HG03439 (cell line): ENCODE measurements around the gene TEX101.
"Not testable (repeated sequence)": the region's sequence is repeated elsewhere in the genome, so short reads cannot be mapped to it uniquely, and the experiment has no call there.

Experiments used
- ATAC-seq: cut with Tn5 transposase; IDR thresholded peaks from one replicate; pipeline ENCODE4 v1.9.1; 2021; ENCODE audit warnings: mild to moderate bottlenecking, moderate library complexity; ENCODE audit not compliant: unreplicated experiment

Gene TEX101

DNA sequence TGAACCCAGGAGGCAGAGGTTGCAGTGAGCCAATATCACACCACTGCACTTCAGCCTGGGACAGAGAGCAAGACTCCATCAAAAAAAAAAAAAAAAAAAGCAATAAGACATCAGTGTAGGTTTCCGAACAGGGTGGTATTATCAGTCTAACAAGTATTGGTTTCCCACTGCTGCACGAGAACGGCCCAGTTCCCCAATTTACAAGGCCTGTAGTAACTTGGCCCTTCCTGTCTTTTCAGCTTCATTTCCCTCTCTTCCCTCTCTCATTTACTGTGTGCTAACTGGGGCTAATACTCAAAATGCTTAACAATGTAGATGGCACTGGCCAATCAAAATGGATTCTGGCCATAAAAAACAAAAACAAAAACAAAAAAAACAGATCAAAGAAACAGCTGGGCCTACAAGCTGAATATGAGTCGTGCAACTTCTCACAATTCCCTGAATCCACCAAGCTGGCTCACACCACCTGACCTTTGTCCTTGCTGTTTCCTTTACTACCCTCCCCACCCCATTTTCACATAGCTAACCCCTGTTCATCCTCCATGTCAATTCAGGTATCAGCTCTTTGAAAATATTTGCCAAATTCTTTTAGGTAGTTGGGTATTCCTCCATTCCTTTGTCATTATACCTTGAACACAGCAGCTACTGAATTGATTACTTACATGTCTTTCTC is 2.4 kb downstream of the TEX101 start:
- no peak for ATAC-seq

DNA sequence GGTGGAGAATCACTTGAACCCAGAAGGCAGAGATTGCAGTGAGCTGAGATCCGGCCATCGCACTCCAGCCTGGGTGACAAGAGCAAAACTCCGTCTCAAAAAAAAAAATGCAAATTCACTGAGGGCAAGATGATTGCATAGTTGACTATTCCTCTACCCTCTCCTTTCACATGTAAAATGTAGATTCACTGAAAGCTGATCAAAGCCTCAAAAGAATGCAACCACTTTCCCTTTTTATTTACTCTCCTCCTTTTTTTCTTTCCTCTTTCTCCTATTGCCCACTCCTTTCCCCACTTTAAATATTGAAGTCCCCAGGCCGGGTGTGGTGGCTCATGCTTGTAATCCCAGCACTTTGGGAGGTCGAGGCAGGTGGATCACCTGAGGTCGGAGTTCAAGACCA is 6.3 kb downstream of the TEX101 start:
- no peak for ATAC-seq

DNA sequence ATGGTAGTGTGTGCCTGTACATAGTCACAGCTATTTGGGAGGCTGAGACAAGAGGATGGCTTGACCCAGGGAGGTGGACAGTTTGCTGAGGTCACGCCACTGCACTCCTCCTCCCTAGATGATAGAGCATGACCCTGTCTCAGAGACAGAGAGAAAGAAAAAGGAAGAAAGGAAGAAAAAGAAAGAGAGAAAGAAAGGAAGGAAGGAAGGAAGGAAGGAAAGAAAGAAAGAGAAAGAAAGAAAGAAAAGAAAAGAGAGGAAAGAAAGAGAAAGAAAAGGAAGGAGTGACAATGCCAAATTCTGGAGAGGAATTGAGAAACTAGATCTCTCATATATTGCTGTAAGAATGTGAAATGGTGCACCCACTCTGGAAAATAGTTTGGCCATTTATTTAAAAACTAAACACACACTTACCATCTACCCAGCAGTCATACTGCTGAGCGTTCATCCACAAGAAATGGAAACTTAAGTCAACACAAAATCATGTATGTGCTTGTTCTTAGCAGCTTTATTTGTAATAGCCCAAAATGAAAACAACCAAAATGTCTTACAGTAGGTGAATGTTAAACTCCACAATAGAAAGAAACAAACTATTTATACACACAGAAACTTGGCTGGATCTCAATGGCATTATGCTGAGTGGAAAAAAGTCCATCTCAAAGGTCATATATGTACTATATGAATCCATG is 7.5 kb downstream of the TEX101 start:
- ATAC-seq, result no peak

DNA sequence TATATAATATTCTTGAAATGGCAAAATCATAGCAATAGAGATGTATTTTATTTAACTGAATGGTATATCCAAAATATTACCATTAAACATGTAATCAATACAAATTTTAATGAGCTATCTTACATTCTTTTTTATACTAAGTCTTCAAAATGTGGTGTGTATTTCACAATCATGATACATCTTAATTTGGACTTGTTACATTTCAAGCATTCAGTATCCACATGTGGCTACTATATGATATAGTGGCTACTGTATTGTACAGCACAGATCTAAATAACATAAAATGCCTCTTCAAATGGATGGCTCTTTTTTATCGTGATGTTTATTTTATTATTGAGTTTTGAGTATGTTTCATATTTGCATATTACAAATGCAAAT is 8.0 kb downstream of the TEX101 start:
- ATAC-seq, result no peak

DNA sequence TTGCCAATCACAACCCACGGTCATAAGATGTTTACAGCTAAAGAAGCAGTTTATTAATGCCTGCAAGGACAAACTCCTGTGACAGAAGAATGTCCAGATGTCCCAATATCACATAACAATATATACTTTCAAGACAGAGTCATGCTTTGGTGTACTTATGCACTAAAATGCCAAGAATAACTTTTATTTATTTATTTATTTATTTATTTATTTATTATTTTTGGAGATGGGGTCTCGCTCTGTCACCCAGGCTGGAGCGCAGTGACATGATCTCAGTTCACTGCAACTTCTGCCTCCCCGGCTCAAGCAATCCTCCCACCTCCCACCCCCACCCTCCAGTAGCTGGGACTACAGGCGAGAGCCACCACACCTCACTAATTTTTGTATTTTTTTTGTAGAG is 9.1 kb downstream of the TEX101 start:
- no peak for ATAC-seq

DNA sequence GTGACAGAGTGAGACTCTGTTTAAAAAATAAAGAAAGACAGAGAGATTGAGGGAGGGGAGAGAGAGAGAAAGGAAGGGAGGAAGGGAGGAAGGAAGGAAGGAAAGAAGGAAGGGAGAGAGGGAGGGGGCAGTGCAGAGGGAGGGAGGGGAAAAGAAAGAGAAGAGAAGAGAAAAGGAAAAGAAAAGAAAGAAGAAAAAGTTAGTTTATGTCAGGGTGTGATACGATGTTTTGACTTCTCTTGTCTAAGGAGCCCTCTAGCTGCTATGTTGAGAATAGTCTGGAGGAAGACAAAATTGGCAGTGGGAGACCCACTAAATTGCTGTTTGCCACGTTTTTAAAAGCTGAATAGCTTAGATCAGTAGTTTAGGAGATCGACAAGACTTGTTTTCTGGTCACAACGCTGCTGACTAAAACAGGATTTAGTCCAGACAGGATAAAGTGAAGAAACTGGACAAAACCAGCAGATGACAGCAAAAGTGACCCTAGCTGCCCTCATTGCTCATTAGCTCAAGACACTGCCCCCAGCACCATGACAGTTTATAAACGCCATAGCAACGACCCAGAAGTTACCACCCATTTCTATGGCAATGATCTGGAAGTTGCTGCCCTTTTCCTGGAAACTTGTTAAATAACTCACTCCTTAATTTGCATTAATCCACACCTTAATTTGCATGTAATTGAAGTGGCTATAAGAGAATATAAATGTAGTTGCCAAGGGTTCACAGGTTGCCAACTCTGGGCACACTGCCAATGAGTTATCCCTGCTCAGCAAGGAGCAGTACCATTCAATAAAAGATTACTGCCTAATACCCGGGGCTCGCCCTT is 11.1 kb downstream of the TEX101 start:
- no peak for ATAC-seq

DNA sequence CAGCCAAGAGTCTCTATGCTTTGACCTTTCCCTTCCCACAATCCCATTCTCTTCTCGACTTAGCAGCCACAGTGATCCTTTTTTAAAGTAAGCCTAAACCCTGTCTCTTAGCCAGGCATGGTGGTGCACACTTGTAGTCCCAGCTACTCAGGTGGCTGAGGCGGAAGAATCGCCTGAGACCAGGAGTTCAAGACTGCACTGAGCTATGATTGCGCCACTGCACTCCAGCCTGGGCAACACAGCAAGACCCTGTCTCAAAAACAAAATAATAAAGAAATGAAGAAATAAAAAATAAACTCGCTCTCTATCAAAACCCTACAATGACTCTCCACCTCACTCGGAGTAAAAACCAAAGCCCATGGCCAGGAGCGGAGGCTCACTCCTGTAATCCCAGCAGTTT is 14.7 kb downstream of the TEX101 start:
- no peak for ATAC-seq

DNA sequence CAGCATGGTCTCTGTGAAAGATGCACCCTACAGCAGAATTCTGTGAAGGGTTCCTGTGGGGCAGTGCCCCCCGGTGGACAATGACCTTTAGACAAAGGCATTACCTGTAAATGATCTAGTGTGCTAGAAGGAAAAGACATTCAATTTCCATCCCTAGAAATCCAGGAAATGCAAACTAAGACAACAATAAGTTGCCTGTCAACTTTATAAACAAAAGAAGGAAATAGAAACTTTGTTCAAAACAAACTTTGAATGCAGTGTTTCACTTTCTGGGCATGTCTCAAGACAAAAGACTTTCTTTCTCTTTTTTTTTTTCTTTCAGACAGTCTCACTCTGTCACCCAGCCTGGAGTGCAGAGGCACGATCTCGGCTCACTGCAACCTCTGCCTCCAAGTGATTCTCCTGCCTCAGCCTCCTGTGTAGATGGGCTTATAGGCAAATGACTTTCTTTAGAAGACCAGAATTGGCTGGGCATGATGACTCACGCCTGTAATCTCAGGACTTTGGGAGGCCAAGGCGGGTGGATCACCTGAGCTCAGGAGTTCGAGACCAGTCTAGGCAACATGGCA is 15.5 kb downstream of the TEX101 start:
- no peak for ATAC-seq

DNA sequence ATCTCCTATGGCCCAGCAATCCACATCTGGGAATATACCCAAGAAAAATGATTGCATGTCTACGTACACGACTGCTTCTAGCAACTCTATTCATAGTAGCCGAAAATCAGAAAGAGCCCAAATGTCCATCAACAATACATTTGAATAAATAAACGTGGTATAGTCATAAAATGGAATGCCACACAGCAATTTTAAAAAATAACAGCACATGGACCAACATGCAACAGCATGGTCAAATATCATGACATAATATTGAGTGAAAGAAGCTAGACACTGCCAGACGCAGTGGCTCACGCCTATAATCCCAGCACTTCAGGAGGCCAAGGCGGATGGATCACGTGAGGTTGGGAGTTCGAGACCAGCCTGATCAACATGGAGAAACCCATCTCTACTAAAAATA is 16.3 kb downstream of the TEX101 start:
- no peak for ATAC-seq

DNA sequence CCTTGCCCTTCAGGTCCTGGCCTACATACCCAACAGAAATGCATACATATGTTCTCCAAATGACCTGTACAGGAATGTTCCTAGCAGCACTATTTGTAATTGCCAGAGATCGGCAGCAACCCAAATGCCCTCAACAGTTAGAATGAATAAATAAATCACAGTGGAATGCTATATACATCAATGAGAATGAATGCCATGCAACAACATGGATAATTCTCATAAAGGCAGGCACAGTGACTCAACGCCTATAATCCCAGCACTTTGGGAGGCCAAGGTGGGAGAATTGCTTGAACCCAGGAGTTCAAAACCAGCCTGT is 18.6 kb downstream of the TEX101 start:
- no peak for ATAC-seq

DNA sequence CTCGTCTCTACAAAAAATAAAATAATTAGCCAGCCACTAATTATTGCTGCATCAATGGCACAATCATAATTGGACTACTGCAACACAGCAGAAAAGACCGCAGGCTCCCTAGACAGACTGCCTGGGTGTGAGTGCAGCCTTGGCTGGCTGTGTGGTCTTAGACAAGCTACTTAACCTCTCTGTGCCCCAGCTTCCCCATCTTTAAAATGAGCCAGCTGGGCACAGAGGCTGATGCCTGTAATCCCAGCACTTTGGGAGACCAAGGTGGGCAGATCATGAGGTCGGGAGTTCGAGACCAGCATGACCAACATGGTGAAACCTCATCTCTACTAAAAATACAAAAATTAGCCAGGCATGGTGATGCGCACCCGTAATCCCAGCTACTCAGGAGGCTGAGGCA is 19.0 kb downstream of the TEX101 start:
- no peak for ATAC-seq

DNA sequence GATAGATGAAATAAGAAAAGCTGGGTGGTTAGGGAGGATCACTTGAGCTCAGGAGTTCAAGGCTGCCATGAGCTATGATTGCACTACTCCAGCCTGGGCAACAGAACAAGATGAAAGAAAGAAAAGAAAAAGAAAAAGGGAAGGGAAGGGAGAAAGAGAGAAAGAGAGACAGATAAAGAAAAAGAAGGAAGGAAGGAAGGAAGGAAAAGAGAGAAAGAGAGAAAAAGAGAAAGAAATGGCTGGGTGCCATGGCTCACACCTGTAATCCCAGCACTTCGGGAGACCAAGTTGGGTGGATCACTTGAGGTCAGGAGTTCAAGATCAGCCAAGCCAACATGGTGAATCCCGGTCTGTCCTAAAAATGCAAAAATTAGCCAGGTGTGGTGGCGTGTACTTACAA is 21.1 kb downstream of the TEX101 start:
- no peak for ATAC-seq

DNA sequence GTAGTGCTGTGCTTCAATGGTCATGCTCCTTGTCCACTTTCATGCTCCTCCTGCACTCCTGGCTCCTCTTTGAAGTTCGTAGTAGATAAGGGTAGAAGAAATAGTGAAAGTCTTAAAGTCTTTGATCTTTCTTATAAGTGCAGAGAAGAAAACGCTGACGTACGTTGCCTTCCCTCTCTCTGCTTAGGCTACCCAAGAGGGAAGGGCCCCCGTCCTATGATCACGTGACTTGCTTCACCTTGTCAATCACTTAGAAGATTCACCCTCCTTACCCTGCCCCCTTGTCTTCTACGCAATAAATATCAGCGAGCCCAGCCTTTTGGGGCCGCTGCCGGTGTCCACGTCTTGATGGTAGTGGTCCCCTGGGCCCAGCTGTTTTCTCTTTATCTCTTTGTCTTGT is 22.6 kb downstream of the TEX101 start:
- not testable (repeated sequence) for ATAC-seq

DNA sequence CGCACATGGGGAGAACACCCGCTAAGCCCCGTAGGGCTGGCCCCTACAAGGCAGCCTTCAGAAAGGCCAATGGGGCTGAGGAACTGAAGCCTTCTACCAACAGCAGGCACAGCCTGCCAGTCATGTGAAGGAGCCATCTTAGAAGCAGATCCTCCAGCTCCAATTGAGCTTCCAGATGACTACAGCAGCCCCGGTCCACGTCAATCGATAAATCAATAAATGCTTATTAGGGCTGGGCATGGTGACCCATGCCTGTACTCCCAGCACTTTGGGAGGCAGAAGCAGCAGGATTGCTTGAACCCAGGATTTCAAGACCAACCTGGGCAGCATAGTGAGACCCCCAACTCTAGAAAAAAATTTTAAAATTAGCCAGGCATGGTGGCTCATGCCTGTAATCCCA is 23.0 kb downstream of the TEX101 start:
- no peak for ATAC-seq

DNA sequence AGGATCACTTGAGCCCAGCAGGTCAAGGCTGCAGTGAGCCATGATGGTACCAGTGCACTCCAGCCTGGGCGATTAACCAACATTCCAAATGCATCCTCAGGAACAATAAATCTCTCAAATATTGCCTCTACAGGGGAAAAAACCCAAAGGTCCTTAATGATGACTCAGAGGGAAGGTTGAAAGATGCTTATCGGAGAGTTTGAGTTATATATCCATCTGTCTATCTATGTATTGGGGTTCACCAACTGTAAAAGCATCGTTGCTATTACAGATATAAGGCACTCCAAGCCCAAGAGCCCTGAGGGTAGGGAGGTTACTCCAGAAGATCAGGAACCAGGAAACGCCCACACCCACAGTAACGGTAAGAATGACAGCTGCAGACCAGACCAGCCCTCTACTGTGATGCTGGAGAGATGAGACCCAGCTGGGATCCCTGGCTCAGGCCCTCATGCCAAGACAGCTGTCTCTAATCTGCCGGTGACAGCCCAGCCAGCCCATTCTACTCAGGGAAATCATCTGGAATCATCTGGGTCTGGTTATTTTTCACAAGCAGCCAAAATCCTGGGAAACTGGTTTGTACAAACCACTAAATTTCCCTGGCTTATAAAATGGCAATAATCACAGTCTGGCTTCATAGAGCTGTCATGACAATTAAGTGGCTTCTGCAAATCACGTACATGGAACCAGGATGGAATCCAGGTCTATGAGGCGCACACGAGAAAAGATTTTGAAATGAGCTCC is 23.8 kb downstream of the TEX101 start:
- no peak for ATAC-seq

DNA sequence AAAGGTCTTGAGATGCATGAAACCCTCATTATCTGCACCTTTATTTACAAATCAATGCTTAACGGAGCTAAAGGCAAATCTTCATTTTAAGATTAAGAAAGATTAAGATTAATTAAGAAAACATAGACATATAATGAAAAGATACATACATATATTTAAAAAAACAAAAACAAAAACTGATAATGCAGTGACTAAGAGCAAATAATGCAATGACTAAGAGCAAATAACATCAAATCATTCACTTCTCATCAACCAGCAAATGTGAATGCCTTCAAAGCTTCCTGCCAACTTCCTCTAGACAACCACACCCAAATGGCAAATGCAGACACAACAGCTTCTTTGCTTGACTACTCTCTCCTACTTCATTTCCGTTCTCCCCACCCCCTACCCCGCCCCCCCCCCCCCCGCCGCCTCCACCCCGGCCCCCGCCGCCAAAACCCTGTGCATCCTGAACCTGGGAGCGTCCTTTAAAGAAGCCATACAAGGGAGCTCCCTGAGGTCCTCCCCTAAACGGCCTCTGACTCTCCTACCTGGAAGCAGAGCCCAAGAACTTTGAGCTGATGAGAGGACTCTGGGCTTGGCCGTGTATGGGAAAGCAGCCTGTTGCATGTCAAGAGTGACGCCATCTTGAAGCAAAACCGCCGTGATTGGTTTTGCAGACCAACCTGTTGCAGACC is 24.5 kb downstream of the TEX101 start:
- no peak for ATAC-seq

DNA sequence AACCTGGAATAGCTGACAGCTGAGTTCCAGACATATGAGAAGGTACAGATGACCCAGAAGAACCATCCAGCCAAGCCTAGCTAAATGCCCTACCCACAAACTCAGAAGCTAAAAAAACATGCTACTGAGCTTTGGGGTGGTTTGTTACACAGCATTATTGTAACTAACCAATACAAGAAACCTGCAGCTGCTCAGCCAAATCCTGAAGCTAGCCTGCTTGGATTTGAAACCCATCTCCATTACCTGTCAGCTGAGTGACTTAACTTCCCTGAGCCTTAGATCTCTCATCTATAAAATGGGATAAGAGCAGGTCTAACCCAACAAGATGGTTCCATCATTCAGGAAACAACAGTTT is 25.0 kb downstream of the TEX101 start:
- no peak for ATAC-seq

DNA sequence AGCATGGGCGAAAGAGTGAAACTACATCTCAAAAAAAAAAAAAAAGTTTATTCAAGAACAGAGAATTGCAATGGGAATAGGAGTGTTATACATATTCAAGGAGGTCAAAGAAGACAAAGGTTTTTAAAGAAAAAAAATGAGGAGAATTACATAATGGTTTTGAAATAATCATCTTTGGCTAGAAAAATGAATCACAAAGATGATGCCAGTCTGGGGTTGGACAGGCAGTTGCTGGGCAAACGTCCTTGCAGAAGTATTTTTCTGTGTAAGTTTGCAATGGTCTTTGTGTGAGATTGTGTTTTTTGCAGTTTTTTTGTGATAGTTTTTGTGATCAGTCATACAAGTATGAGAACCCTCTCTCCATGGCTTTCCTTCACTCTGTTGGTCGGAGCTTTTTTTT is 27.0 kb downstream of the TEX101 start:
- no peak for ATAC-seq

DNA sequence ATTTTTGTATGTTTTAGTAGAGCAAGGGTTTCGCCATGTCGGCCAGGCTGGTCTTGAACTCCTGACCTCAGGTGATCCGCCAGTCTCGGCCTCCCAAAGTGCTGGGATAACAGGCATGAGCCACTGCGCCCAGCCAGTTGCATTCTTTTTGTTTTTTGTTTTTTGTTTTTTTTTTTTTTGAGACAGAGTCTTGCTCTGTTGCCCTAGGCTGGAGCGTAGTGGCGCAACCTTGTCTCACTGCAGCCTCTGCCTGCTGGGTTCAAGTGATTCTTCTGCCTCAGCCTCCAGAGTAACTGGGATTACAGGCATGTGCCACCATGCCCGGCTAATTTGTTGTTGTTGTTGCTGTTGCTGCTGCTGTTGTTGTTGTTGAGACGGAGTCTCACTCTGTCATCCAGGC is 29.4 kb downstream of the TEX101 start:
- ATAC-seq, result not testable (repeated sequence)

DNA sequence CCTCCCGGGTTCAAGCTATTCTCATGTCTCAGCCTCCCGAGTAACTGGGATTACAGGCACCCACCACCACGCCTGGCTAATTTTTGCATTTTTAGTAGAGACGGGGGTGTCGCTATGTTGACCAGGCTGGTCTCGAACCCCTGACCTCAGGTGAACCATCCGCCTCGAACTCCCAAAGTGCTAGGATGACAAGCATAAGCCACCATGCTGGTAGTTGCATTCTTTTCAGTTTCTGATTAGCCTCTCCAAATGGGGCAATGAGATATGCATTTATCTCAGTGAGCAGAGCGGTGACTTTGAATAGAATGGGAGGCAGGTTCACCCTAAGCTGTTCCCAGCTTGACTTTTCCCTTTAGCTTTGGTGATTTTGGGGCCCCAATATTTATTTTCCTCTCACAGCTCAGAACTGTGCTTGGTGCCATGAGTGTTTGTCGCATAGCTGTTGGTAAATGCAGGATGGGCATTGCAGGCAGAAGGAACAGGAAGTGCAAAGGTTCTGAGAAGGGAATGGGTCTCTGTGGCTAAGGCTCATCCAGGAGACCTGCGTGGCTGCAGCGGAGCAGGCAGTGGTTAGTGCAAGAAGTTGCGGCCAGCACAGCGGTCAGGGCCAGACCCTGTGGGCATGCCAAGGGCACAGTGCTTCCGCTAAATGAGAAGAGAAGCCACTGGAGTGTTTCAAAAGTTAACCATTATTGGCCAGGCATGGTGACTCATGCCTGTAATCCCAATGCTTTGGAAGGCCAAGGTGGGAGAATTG is 30.0 kb downstream of the TEX101 start:
- ATAC-seq, result no peak
